ENCODE data around the gene ACBD5. TPM values are rescaled to one million over a fixed set of nuclear protein-coding genes. Genes with fewer than 3 reads are reported as not detected.
A peak's percentile ranks its signal among the peaks of the same experiment; 100 is the strongest.

ACBD5 gene
- total RNA-seq, 1 donor from 2014 or later, result 22.5 TPM

GRCh38 chr10:27147701-27148100, 92.9 kb downstream of the ACBD5 start:
- no peak for DNase-seq

GRCh38 chr10:27145937-27146336, 94.7 kb downstream of the ACBD5 start:
- DNase-seq, result no peak

Small RNAs within 50 kb of the gene (small RNA-seq; reads per million reads assigned to genes)
- gene RNU2-24P (ENCODE audit: low replicate concordance) (0.59 reads per million, percentile 67 among the genes with 10 or more reads in this experiment), gene RNU7-12P (ENCODE audit: low replicate concordance) (not detected)

Other genes with a start within 250 kb of the ACBD5 start
- gene ANKRD26, start 140.3 kb downstream of the ACBD5 start, total RNA-seq, result 17.6 TPM
- gene YME1L1, start 86.4 kb downstream of the ACBD5 start, total RNA-seq, result 96.0 TPM
- gene MASTL, start 85.4 kb downstream of the ACBD5 start, total RNA-seq, result 11.7 TPM

All from skin of body (tissue), 3 donors.